K562 (cell line): ENCODE results near the gene GALNT18. TPM values are rescaled to one million over a fixed set of nuclear protein-coding genes. Genes with fewer than 3 reads are reported as not detected.

Experiments
- ATAC-seq: fragments of 200-7000 bp; cut with Tn5 transposase; 3 replicates; pipeline ENCODE4 v1.9.1; 2020; ENCODE audit warnings: moderate library complexity
- BruUV-seq: library from RNA; stranded (reverse); fragments of 400-500 nt; replicated peaks from 2 replicates; lab custom pipeline; 2021; lab: Mats Ljungman, UMichigan
- CTCF ChIA-PET: fragments of 300-600 bp; formaldehyde crosslinking; extraction: SDS; loops from one replicate; lab custom pipeline; 2021; ENCODE audit warnings: low intra/inter-chr PET ratio; lab: Yijun Ruan, JAX
- POLR2A ChIA-PET: fragments of 300-600, 350-650 bp; sonication (Branson Sonifier 250); formaldehyde crosslinking; extraction: SDS; loops from one replicate; lab custom pipeline; 2021; ENCODE audit warnings: antibody characterized with exemption, inconsistent platforms; lab: Yijun Ruan, JAX
- DNase-seq, 4 experiments: peaks; one replicate each; pipeline versions ENCODE4 v3.0.0 to v3.0.0-alpha.2; 2011 to 2018; ENCODE audit warnings: low spot score in 3 of 4, mixed read lengths in 3 of 4; ENCODE audit errors: extremely low read depth in 1 of 4
- FAIRE-seq: peaks from 2 replicates; lab custom pipeline; 2011; peaks lifted over from hg19 to GRCh38; lab: Jason Lieb, UNC
- H2AFZ ChIP-seq: 2 replicates; pipeline ENCODE4 v1.6.0; 2011; ENCODE audit warnings: low read depth, low read length, control low read depth, inconsistent platforms
- H3K27ac ChIP-seq: fragments of 200-600 bp; 3 replicates; pipeline ENCODE4 v1.8.0; 2011; ENCODE audit warnings: low read depth, mild to moderate bottlenecking, control low read depth, inconsistent platforms, low read length, moderate library complexity, mixed read lengths; ENCODE audit errors: extremely low read depth
- H3K27me3 ChIP-seq, 2 experiments: fragments of 300-600 bp in 1 of 2; 2 replicates in 1 of 2; 3 replicates in 1 of 2; pipeline versions ENCODE4 v1.6.0 to v1.8.0; 2011; ENCODE audit warnings: inconsistent platforms in 2 of 2, low read length in 2 of 2, mild to moderate bottlenecking in 1 of 2, mixed read lengths in 1 of 2, moderate library complexity in 1 of 2; ENCODE audit not compliant: control insufficient read depth in 2 of 2, insufficient read depth in 2 of 2
- H3K36me3 ChIP-seq: fragments of 300-600 bp; 3 replicates; pipeline ENCODE4 v1.8.0; 2011; ENCODE audit warnings: mild to moderate bottlenecking, low read length, inconsistent platforms; ENCODE audit not compliant: control insufficient read depth, insufficient read depth
- H3K4me1 ChIP-seq, 2 experiments: fragments of 200-600 bp in 1 of 2; replicated peaks in 1 of 2; 2 replicates in 1 of 2; 3 replicates in 1 of 2; pipeline versions ENCODE4 v1.5.1 to v1.8.0; 2011; ENCODE audit warnings: inconsistent platforms in 2 of 2, low read length in 2 of 2, mild to moderate bottlenecking in 1 of 2, mixed read lengths in 1 of 2, moderate library complexity in 1 of 2; ENCODE audit not compliant: control insufficient read depth in 2 of 2, insufficient read depth in 2 of 2
- H3K4me2 ChIP-seq: 2 replicates; pipeline ENCODE4 v1.6.1; 2011; ENCODE audit warnings: low read length, control low read depth, inconsistent platforms, mixed read lengths; ENCODE audit not compliant: insufficient read depth
- H3K4me3 ChIP-seq: fragments of 200-600 bp; sonication (generic), shearing (Covaris generic); 2 replicates; pipeline ENCODE4 v1.5.1; 2016; ENCODE audit warnings: control low read depth, inconsistent platforms
- H3K79me2 ChIP-seq: fragments of 200-600 bp; 3 replicates; pipeline ENCODE4 v1.8.0; 2011; ENCODE audit warnings: low read length, inconsistent platforms; ENCODE audit not compliant: control insufficient read depth, insufficient read depth
- H3K9ac ChIP-seq, 2 experiments: 2 replicates each; pipeline versions ENCODE4 v1.6.0 to v1.6.1; 2011; ENCODE audit warnings: low read depth in 2 of 2, low read length in 2 of 2, control low read depth in 1 of 2, inconsistent platforms in 1 of 2, mild to moderate bottlenecking in 1 of 2, mixed read lengths in 1 of 2; ENCODE audit not compliant: insufficient read depth in 1 of 2
- H3K9me1 ChIP-seq: one replicate; pipeline ENCODE4 v1.6.0; 2011; ENCODE audit warnings: inconsistent platforms, mild to moderate bottlenecking, low read length, moderate library complexity; ENCODE audit not compliant: control insufficient read depth, insufficient read depth
- H3K9me3 ChIP-seq: replicated peaks from 2 replicates; pipeline ENCODE4 v1.5.1; 2011; ENCODE audit warnings: low read depth, low read length, inconsistent platforms; ENCODE audit not compliant: control insufficient read depth, insufficient read depth
- H4K20me1 ChIP-seq: replicated peaks from 2 replicates; pipeline ENCODE4 v1.6.1; 2011; ENCODE audit warnings: low read length, inconsistent platforms, mixed read lengths; ENCODE audit not compliant: control insufficient read depth, insufficient read depth
- FOSL1 ChIP-seq: fragments of 200-800 bp; sonication (Bioruptor generic); conservative IDR thresholded peaks from 2 replicates; pipeline ENCODE4 v1.6.1; 2016; ENCODE audit warnings: missing genetic modification characterization, missing compliant biosample characterization
- GTF2F1 ChIP-seq: IDR thresholded peaks from 2 replicates; pipeline ENCODE4 v1.6.1; 2011; ENCODE audit warnings: low read depth, low read length, improper control_type of control experiment
- RB1 ChIP-seq: fragments of 450-650 bp; IDR thresholded peaks from 2 replicates; pipeline ENCODE4 v1.6.1; 2017; ENCODE audit warnings: low read depth, mild to moderate bottlenecking
- RFX7 ChIP-seq: fragments of 250-450 bp; sonication (Bioruptor Pico); IDR thresholded peaks from 2 replicates; pipeline ENCODE4 v1.5.1; 2021; ENCODE audit warnings: mild to moderate bottlenecking
- SETDB1 ChIP-seq: IDR thresholded peaks from one replicate; pipeline ENCODE4 v1.6.1; 2012; ENCODE audit warnings: low read length, control low read depth, inconsistent platforms
- SRSF1 ChIP-seq: fragments of 200-400 bp; formaldehyde crosslinking; IDR thresholded peaks from 2 replicates; pipeline ENCODE4 v1.6.1; 2017; ENCODE audit warnings: mild to moderate bottlenecking, low read depth, low read length, moderate library complexity
- ZNF263 ChIP-seq: sonication (generic); formaldehyde crosslinking; IDR thresholded peaks from 2 replicates; pipeline ENCODE4 v1.8.0; 2022; ENCODE audit warnings: mild to moderate bottlenecking, missing genetic modification reagents, borderline replicate concordance
- ZNF583 ChIP-seq: fragments of 250-450 bp; sonication (Bioruptor Pico); IDR thresholded peaks from 2 replicates; pipeline ENCODE4 v1.4.0; 2020
- ZNF830 ChIP-seq: fragments of 250-450 bp; sonication (Bioruptor Pico); IDR thresholded peaks from 2 replicates; pipeline ENCODE4 v1.5.0; 2021; ENCODE audit warnings: mild to moderate bottlenecking
- WGBS: fragments of 100-300 bp; shearing (Covaris generic); methylation state at CpG from one replicate; pipeline ENCODE4 v1.1.6; 2016; ENCODE audit warnings: low coverage, mixed read lengths; ENCODE audit not compliant: insufficient coverage; ENCODE audit errors: missing lambda C conversion rate; 5-methylcytosine and 5-hydroxymethylcytosine counted together
- in situ Hi-C: fragments of 300-500 bp; cut with MboI; formaldehyde crosslinking; loops from 4 replicates; pipeline ENCODE4 v1.15.0; 2018; ENCODE audit warnings: inconsistent platforms, mixed read lengths
- intact Hi-C: fragments of 100-400 bp; cut with micrococcal nuclease; formaldehyde crosslinking; loops from 2 replicates; pipeline ENCODE4 v1.14.2; 2022
- polyA plus RNA-seq, 8 experiments: library from polyadenylated mRNA; depleted of rRNA in 4 of 8; stranded (reverse) in 5 of 8; unstranded in 3 of 8; fragments of >200 nt; fragmentation: Nextera tagmentation in 2 of 8; fragmentation: Illumina TruSeq in 1 of 8; extraction: Ambion mirVana in 2 of 8; extraction: Trizol in 1 of 8; gene quantifications; 2 replicates each; pipeline versions ENCODE4 v1.2.1 to v1.2.3, GENCODE V29; 2011 to 2014; ENCODE audit warnings: inconsistent platforms in 1 of 8, missing spikeins in 1 of 8
- total RNA-seq, 7 experiments: library from RNA; depleted of rRNA in 6 of 7; stranded (reverse); fragments of >200 nt in 6 of 7; fragmentation: Illumina TruSeq in 2 of 7; extraction: Trizol in 2 of 7; gene quantifications; 2 replicates each; pipeline versions ENCODE4 v1.2.1 to v1.2.3, GENCODE V29; 2011 to 2021; ENCODE audit warnings: low replicate concordance in 1 of 7
- TF ChIP-seq, protein P1 (sequence below), 2 experiments: fragments of 200-800 bp in 1 of 2; sonication (Bioruptor generic) in 1 of 2; sonication (generic) in 1 of 2; formaldehyde crosslinking in 1 of 2; IDR thresholded peaks in 1 of 2; conservative IDR thresholded peaks in 1 of 2; 2 replicates each; pipeline versions ENCODE4 v1.5.0 to v1.6.1; 2016 to 2020; ENCODE audit warnings: missing compliant biosample characterization in 1 of 2, missing genetic modification characterization in 1 of 2, missing genetic modification reagents in 1 of 2
- TF ChIP-seq, protein P2 (sequence below): fragments of 250-450 bp; sonication (Bioruptor Pico); IDR thresholded peaks from 2 replicates; pipeline ENCODE4 v1.5.0; 2020; ENCODE audit warnings: mild to moderate bottlenecking, borderline replicate concordance
- TF ChIP-seq, protein P3 (sequence below): fragments of 200-400 bp; formaldehyde crosslinking; IDR thresholded peaks from 2 replicates; pipeline ENCODE4 v1.6.1; 2017; ENCODE audit warnings: mild to moderate bottlenecking, low read depth, low read length, moderate library complexity
- TF ChIP-seq, protein P4 (sequence below): fragments of 250-450 bp; sonication (Bioruptor Pico); IDR thresholded peaks from 2 replicates; pipeline ENCODE4 v1.4.0; 2020; ENCODE audit warnings: mild to moderate bottlenecking, moderate library complexity

Gene GALNT18
- total and polyA plus RNA-seq, 9 of the 15 experiments (the other 6 are each of a cell fraction or from before 2014, with no cell fraction given) = not detected

DNA sequence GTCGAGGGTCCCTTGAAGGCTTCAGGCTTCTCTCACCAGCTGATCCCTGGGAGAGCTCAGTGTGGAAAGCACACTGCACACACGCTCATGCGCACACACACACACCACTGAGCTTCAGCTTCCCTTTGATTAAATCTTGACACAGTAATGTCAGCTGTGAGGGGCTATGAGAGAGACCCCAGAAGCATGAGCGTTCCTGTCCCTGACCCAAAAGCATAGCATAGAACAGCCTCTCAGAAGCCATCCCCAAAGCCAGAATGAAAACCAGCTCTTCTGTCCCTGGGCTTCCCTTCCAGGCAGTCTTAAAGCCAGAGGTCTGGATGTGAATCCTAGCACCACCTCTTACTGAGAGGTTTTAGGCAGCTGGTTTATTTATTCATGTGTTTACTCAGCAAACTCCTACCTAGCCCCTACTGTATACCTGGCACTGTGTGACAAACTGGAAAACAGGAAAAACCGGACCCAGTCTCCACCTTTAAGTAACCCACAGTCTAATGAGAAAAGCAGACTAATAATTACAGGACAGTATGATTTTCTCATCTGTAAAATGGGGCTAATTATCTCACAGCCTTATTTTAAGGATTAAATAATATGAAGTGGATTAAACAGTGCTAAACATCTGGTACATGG, 15.9 kb downstream of the GALNT18 start:
- intact Hi-C loops = no loop called here
- Histone ChIP-seq H4K20me1 (0 out of 2 replicates have a peak, but pooled peaks cover 4% of the 10 kb centered on the region), H2AFZ (no peak overlapping the region), H3K27me3 (peaks cover 3 to 31% of the 10 kb centered on the region in 2 experiments; a peak in 4 of 5 replicates), H3K36me3 (no peaks in the 10 kb centered on the region), H3K4me3 (no peak overlapping the region), H3K27ac (no peak overlapping the region), H3K9me1 (no peaks in the 10 kb centered on the region), H3K4me1 (no peaks in the 10 kb centered on the region)
- ATAC-seq (no peak), DNase-seq (no peak)
- CTCF ChIA-PET = no interaction called here
- POLR2A ChIA-PET = interaction anchor here (0.7 to 1.4 kb wide), 3 partner anchors 42 to 768 kb away, joined by 3 to 4 read pairs (median 4); no protein-coding TSS in a partner anchor
- in situ Hi-C loops = no loop called here
- TF ChIP-seq, protein P1, sequence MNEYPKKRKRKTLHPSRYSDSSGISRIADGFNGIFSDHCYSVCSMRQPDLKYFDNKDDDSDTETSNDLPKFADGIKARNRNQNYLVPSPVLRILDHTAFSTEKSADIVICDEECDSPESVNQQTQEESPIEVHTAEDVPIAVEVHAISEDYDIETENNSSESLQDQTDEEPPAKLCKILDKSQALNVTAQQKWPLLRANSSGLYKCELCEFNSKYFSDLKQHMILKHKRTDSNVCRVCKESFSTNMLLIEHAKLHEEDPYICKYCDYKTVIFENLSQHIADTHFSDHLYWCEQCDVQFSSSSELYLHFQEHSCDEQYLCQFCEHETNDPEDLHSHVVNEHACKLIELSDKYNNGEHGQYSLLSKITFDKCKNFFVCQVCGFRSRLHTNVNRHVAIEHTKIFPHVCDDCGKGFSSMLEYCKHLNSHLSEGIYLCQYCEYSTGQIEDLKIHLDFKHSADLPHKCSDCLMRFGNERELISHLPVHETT (CRISPR knock-in tag; conservative IDR thresholded peaks at IDR 0.05 in 1 of 2, IDR thresholded peaks at IDR 0.05 in 1 of 2) = no peak
- TF ChIP-seq ZNF263 (CRISPR knock-in tag) (no peak), GTF2F1 (no peak), ZNF583 (CRISPR knock-in tag) (no peak), ZNF830 (CRISPR knock-in tag) (no peak), FOSL1 (no peak), SRSF1 (no peak), RB1 (no peak), RFX7 (CRISPR knock-in tag) (no peak), SETDB1 (no peak)
- TF ChIP-seq, protein P2, sequence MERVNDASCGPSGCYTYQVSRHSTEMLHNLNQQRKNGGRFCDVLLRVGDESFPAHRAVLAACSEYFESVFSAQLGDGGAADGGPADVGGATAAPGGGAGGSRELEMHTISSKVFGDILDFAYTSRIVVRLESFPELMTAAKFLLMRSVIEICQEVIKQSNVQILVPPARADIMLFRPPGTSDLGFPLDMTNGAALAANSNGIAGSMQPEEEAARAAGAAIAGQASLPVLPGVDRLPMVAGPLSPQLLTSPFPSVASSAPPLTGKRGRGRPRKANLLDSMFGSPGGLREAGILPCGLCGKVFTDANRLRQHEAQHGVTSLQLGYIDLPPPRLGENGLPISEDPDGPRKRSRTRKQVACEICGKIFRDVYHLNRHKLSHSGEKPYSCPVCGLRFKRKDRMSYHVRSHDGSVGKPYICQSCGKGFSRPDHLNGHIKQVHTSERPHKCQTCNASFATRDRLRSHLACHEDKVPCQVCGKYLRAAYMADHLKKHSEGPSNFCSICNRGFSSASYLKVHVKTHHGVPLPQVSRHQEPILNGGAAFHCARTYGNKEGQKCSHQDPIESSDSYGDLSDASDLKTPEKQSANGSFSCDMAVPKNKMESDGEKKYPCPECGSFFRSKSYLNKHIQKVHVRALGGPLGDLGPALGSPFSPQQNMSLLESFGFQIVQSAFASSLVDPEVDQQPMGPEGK (CRISPR knock-in tag) = no peak
- TF ChIP-seq, protein P3, sequence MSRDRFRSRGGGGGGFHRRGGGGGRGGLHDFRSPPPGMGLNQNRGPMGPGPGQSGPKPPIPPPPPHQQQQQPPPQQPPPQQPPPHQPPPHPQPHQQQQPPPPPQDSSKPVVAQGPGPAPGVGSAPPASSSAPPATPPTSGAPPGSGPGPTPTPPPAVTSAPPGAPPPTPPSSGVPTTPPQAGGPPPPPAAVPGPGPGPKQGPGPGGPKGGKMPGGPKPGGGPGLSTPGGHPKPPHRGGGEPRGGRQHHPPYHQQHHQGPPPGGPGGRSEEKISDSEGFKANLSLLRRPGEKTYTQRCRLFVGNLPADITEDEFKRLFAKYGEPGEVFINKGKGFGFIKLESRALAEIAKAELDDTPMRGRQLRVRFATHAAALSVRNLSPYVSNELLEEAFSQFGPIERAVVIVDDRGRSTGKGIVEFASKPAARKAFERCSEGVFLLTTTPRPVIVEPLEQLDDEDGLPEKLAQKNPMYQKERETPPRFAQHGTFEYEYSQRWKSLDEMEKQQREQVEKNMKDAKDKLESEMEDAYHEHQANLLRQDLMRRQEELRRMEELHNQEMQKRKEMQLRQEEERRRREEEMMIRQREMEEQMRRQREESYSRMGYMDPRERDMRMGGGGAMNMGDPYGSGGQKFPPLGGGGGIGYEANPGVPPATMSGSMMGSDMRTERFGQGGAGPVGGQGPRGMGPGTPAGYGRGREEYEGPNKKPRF = no peak
- TF ChIP-seq, protein P4, sequence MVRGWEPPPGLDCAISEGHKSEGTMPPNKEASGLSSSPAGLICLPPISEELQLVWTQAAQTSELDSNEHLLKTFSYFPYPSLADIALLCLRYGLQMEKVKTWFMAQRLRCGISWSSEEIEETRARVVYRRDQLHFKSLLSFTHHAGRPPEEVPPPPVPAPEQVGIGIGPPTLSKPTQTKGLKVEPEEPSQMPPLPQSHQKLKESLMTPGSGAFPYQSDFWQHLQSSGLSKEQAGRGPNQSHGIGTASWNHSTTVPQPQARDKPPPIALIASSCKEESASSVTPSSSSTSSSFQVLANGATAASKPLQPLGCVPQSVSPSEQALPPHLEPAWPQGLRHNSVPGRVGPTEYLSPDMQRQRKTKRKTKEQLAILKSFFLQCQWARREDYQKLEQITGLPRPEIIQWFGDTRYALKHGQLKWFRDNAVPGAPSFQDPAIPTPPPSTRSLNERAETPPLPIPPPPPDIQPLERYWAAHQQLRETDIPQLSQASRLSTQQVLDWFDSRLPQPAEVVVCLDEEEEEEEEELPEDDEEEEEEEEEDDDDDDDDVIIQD (CRISPR knock-in tag) = no peak
- TF ChIP-seq, all 486 proteins: peak for 0
- H3K9ac ChIP-seq = no peak overlapping the region
- H3K4me2 ChIP-seq = no peak overlapping the region
- FAIRE-seq = no peak
- WGBS = 2% methylated on average over 5 of the region's 5 CpGs
- no peaks in the 10 kb centered on the region for H3K79me2 ChIP-seq
- H3K9me3 ChIP-seq = no peaks in the 10 kb centered on the region
- no TSS peak for BruUV-seq
